Mucosa of descending colon (tissue), 3 donors: ENCODE data around the gene LZTS2. TPM values are rescaled to one million over a fixed set of nuclear protein-coding genes. Genes with fewer than 3 reads are reported as not detected.
A peak's percentile ranks its signal among the peaks of the same experiment; 100 is the strongest.
"Not testable (repeated sequence)": the region's sequence is repeated elsewhere in the genome, so short reads cannot be mapped to it uniquely, and the experiment has no call there.

Source experiments
- ATAC-seq: fragments of 200-7000 bp; cut with Tn5 transposase; one replicate; pipeline ENCODE4 v1.9.1; 2020; ENCODE audit warnings: mild to moderate bottlenecking, moderate library complexity
- DNase-seq, 3 donors: peaks; one replicate each; pipeline ENCODE4 v3.0.0-alpha.2; 2020
- H3K36me3 ChIP-seq: fragments of 200-600 bp; one replicate; pipeline ENCODE4 v1.8.0; 2021; ENCODE audit warnings: low read depth, mild to moderate bottlenecking
- H3K4me1 ChIP-seq: fragments of 200-600 bp; one replicate; pipeline ENCODE4 v1.8.0; 2021; ENCODE audit warnings: low read depth, mild to moderate bottlenecking
- H3K4me3 ChIP-seq: fragments of 200-600 bp; one replicate; pipeline ENCODE4 v1.8.0; 2021; ENCODE audit warnings: mild to moderate bottlenecking
- H3K9me3 ChIP-seq: fragments of 200-600 bp; one replicate; pipeline ENCODE4 v1.8.0; 2021; ENCODE audit warnings: mild to moderate bottlenecking
- CTCF ChIP-seq: fragments of 200-600 bp; IDR thresholded peaks from one replicate; pipeline ENCODE4 v1.8.0; 2022; ENCODE audit warnings: antibody characterized with exemption, mild to moderate bottlenecking
- intact Hi-C, 2 donors: fragments of 100-400 bp; cut with DNase I in 1 of 2; cut with micrococcal nuclease in 1 of 2; formaldehyde crosslinking; loops; one replicate each; pipeline versions ENCODE4 v1.11.0 to v1.11.1; 2022; cut with DNase I, micrococcal nuclease
- total RNA-seq, 3 donors: library from RNA; stranded (reverse); fragmentation: NEBNext Ultra II Directional in 2 of 3; extraction: Animal tissue kit (Norgen Biotek cat#: 25700) in 2 of 3; gene quantifications; one replicate each; pipeline versions ENCODE4 v1.2.1 to v1.2.4, GENCODE V29; 2021 to 2023
- donor health status: DM: no; HTN: no; CAD: no; lungs with moderate emphysema.
- donor health status: DM: no; HTN: no; CAD: no.
- donor health status: DM: no; HTN: yes; CAD: no.

The LZTS2 gene
- total RNA-seq, 3 donors from 2014 or later, result 26.0 to 82.1 (median 31.5) TPM

- DNase-seq, result peak; percentile 89 to 95 (median 91)
- intact Hi-C loops, result no loop called here
- no peaks in the 10 kb centered on the region for H3K9me3 ChIP-seq
- H3K36me3 ChIP-seq, result no peaks in the 10 kb centered on the region
- H3K4me1 ChIP-seq, result peaks cover 27% of the 10 kb centered on the region
- peak overlapping the region; percentile 77 for H3K4me3 ChIP-seq
- TF ChIP-seq CTCF, result no peak
- peak; percentile 73 for ATAC-seq
These were observed 29.3 kb upstream of the LZTS2 start for GRCh38 chr10:100970076-100970913.

- ATAC-seq, result peak; percentile 74
These were observed 28.4 kb upstream of the LZTS2 start for GRCh38 chr10:100970914-100971811.

GRCh38 chr10:100972115-100972903, 27.3 kb upstream of the LZTS2 start:
- no peaks in the 10 kb centered on the region for H3K9me3 ChIP-seq
- intact Hi-C loops, result no loop called here
- peaks cover 19% of the 10 kb centered on the region for H3K4me1 ChIP-seq
- DNase-seq (no peak), ATAC-seq (no peak)
- H3K36me3 ChIP-seq, result no peaks in the 10 kb centered on the region
- TF ChIP-seq CTCF, result no peak
- no peak overlapping the region for H3K4me3 ChIP-seq

More at GRCh38 chr10:100970914-100971811, 28.4 kb upstream of the LZTS2 start:
- no peaks in the 10 kb centered on the region for H3K9me3 ChIP-seq
- no peak overlapping the region for H3K4me3 ChIP-seq
- H3K4me1 ChIP-seq, result peaks cover 27% of the 10 kb centered on the region
- H3K36me3 ChIP-seq, result no peaks in the 10 kb centered on the region
- intact Hi-C loops, result no loop called here
- no peak for TF ChIP-seq CTCF
- DNase-seq, result peak; percentile 77 to 81 (median 80)

GRCh38 chr10:100972904-100973535, 26.6 kb upstream of the LZTS2 start:
- Histone ChIP-seq H3K4me3 (no peak overlapping the region), H3K4me1 (peaks cover 16% of the 10 kb centered on the region), H3K9me3 (no peaks in the 10 kb centered on the region), H3K36me3 (no peaks in the 10 kb centered on the region)
- DNase-seq (no peak), ATAC-seq (no peak)
- no peak for TF ChIP-seq CTCF
- intact Hi-C loops, result no loop called here

- ATAC-seq, H3K4me1 ChIP-seq, DNase-seq, H3K36me3 ChIP-seq, intact Hi-C loops, H3K4me3 ChIP-seq, H3K9me3 ChIP-seq: not testable (repeated sequence)
These were observed 24.2 kb upstream of the LZTS2 start for GRCh38 chr10:100975397-100975796.
